Fibroblast of skin of right quadriceps (primary cell): ENCODE data around the gene HOXC5.
"Not testable (repeated sequence)": the region's sequence is repeated elsewhere in the genome, so short reads cannot be mapped to it uniquely, and the experiment has no call there.

Source experiments
- DNase-seq: peaks from one replicate; pipeline ENCODE4 v3.0.0-alpha.2; 2013

HOXC5 gene

DNA sequence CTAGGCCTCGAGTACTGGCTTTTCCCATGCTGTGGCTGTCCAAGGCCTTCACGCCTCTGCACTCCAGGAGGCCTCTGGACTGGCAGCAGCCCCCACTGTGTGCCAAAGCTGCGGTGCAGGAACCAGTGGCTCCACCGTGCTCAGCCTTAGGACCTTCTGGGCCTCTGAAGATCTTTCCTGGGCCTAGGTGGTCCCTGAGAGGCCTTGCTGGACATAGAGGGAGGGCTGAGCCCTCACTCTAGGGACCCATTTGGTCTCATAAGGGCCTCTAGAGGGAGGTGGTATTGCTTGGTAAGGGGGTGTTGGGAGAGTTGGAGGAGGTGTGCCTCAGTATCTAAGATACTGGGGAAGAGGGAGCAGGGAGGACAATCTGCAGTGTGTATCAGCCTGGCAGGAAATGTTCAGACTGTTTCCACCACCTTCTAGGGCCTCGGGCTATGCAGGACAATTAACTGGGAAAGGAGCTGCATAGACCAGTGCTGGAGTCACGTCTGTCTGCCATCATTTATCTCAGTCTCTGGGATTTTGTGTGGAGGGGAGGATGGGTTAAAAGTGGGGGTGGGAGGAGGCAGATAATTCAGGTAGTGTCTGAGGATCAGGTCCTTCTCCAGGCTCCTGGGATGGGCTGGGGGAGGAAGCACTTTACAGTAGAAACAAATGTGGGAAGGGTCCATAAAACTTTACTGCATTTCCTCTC, 2.9 kb downstream of the HOXC5 start:
- DNase-seq = no peak

DNA sequence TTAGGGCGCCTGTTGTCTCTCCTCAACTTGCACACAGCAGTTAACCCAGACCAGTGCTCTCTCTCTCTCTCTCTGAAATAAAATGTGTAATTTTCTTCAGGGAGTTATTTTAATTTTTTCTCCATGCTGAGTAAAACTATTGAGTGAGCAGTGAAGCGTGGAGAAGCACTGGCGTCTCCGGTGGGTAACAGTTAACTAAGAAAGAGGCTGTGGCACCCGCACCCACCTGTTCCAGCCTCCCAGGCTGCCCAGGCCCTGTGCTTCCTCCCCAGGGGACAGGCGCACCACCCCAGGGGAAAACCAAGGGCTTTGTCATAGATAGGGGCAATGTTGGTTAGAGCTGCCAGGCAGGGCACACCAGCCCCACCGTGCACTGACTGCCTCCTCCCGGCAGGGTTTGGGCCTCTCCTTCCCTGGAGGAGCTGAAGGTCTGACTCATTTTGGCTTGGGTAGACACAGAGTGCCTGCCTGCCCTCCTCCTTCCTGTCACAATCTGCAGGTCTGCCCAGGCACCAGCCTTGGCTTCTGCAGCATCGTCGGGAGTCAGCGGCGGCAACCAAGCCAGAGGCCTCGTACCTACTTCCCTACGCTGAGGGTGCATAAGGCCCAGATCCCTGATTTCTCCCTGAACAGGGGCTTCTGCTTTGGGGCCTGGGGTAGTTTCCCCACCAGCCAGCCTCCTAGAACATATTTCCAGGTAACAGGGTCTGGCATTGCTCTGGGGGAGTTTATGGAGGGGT, 3.9 kb downstream of the HOXC5 start:
- no peak for DNase-seq

DNA sequence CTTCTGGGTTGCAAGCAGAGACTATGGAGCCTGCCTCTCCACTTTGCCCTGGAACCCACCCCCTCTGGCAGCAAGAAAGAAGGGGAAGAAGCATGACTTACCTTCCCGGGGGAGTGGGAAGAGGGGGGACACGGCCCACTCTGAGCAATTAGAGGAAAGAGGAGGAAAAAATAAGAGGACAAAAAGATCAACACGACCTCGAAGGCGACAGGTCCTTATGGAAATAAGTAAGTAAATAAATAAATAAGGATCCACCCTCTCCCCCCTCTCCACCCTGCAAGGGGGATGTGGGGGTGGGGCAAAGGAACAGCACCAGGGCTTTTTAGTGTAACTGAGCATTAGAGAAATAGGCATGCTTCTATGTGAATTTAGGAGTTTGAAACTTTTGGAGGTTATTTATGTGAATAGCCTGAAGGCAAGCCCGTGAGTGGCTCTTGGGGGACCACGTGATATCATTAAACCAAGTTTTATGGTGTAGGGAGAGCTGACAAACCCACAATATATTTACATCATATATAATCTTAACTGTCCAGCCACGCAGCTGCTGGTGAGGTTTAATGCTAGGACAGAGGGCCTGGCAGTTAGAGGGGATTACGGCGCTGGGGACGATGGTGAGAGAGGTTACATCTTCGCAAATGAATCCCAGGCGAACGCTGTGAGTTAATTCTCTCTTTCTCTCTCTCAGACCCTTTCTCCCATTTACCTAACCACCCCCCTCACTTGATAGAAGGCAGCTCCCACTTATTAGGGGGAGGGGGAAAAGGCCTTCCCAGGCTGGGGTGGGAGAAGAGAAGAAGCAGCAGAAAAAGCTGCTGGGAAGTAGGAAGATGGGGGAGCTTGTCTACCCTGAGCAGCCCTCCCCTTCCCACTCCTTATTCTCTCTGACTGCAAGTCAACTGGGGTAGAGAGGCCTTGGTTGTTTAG, 4.8 kb downstream of the HOXC5 start:
- no peak for DNase-seq

DNA sequence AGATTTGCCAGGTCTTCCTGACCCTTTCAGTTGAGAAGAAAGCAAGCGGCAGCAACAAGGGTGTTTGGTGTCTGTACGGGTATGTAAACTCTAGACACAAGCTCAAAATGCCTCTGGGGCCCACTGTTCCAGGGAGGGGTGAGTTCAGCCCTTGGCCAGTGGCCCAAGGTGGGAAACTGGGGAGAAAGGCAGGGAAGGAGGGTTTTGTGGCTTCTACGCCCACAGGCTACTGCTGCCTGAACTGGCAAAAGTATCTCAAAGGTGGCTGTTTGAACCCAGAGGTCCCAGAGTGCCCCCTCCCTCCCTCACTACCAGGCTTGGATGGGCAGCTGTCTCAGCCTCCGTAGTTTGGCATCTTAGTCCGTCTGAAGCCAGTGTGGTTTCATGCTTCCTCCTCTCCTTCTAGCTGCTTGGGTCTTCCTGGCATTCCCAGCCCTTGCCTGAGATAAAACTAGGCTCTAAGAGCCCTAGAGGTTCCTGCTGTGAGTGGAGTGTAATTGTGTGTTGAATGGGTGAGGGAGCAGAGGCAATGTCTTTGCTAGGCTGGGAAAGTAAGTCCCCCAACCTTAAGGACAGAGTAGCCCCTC, 5.5 kb downstream of the HOXC5 start:
- DNase-seq = no peak

DNA sequence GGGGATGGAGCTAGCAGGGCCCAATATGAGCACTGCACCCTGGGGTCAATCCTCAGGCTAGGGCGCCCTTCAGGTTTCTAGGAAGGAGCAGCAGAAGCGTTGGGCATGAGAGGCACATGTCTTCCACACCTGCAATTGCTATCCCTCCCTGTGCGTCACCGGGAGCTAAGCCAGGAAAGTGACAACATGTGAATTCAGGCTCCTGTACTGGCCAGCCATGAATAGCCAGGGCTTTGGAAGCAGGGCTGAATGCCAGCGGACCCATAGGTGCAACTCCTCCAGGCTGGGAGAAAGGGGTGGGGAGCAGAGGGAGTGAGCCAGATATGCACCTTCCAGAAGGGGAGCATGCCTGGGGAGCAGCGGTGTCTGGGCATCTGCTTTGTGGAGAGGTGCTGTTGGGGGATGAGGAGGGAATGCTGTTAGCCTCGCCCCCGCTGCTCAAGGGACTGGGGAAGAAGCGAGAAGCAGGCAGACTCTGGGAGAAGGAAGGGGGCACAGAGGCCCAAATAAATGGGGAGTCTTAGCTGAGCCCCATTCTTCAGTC, 6.1 kb downstream of the HOXC5 start:
- no peak for DNase-seq

DNA sequence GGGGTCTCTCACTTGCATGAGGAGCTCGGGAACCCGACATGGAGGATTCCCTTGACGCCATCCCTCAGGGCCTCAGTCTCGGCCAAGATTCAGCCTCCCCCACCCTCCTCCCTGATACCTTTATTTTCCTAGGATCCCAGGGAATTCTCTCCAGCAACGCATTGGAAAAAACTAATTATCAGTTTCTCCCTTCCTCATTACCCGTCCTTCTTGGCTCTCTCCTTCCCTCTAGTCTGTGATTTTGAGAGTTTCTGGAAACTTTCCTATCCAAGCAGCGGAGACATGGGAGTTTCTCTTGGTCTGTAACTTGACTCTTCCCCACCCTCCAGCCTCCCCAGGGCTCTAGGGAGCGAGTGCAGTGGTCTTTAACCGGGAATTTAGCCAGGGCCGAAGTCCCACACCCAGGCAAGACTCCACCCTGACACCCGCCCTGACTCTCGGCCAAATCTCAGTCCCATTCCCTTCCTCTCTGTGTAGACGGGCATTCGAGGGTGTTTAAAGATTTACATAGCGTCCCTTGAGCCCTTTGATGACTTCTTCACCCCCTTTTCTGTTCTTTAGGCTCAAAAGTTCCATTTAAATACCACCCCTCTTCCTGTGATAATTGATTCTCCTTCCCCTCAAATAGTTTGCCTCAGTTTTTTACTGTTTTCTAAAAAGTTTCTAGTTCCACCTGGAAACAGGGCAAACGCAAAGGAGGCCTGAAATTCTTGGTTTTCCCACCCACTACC, 6.7 kb downstream of the HOXC5 start:
- DNase-seq = no peak

DNA sequence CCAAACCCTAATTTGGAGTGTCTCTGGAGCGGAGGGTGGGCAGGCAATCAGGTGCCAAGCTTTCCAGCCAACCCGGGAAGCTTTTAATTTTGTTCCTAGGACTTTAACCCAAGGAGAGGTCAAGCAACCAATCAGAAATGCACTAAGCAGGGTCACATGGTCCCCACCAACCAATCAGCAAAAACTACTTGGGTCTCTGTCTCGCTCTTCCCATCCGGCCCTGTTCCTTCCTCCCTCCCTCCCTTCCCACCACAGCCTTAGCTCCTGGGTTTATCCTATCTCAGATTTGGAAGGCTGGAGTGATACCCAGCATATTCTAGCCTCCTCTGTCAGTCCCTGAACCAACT, 7.3 kb downstream of the HOXC5 start:
- no peak for DNase-seq

DNA sequence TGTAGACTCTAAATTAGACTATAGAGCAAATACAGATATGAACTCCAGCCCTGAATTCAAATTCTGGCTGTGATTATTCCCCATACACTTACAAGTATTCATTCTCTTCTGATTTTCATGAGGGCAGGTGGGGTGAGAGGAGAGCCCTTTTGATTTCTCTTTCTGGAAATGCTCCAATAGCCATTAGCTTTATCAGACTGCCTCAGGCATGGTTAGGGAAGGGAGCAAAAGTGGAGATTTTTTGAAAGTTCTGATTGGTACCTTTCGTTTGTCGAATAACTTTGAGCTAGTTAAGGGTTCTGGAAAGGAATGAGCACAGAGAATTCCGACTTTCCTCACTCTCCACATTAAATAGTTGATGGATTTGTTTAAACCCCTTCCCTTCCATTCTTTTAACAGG, 7.8 kb downstream of the HOXC5 start:
- DNase-seq = no peak

DNA sequence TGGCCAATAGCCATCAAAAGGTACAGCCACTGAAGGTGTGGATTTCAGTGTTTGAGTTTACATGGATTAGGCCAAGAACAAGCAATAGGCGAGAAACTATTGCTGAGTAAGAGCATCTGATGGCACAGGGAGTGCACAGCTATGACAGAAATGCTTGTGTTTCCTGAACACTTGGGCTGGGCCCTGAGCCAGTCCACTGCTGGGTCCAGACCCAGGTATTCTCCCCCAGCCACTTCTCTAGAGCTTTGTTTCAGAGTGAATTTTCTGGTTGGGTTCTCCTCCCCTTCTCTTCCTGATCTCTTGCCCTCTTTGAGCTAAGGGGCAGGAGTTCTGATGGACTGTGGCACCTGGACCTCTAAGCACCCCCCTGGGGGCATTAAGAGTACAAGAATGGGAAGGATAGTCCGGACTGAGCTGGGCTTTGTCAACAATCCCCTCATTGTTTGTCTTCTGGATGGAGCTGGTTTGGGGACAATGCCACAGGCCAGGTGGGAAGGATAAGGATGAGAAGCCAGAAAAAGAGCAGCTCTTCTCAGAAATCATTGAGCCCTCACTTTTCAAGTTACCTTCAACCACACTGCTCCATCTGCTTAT, 8.3 kb downstream of the HOXC5 start:
- no peak for DNase-seq

DNA sequence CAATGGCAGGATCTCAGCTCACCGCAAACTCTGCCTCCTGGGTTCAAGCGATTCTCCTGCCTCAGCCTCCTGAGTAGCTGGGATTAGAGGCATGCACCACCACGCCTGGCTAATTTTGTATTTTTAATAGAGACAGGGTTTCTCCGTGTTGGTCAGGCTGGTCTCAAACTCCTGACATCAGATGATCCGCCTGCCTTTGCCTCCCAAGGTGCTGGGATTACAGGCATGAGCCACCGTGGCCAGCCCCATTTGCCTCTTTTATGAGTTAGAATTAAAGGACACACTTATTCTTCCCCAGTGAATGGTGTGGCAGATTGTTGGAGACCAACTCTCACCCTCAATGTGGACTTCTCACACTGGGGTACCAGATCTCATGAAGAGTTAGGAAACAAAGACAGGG, 9.2 kb downstream of the HOXC5 start:
- DNase-seq = not testable (repeated sequence)

DNA sequence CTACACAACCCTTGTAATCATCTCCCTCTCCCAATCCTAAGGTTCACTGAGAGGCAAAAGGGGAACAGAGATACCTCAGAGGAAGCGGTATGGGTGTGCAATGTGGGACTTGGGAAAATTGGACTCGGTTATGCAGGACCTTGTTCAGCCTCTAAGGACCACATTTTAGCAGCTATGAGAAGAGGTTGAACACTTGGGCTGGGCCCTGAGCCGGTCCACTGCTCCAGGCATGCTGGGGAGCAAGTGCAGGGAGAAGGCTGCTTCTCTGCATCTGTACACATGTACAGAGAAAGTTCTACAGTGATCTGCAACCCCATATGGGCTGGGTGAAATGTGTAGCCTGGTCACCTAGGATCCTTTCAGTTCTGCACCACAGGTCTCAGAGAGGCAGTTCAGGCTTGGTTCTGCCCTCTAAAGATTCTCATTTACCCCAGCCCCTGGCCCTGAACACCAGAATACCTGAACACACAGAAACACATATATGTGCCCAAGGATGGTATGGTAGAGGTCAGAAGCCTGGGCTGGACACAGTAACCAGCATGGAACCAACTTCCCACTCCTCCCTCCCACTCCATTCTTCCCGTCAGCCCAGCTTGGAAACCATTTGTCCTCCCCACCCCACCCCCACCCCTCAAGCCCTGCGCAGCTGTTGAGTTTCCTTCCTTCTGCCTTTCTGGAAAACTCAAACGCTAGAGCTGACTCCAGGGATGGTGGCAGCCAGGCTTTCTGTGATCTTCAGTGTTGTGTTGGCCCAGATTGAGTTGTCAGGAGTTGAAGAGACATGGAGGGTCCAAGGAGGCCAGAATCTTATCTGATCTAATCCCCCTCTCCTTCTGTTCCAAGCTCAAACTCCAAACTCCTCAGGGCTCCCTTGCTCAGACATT, 10.4 kb downstream of the HOXC5 start:
- no peak for DNase-seq

DNA sequence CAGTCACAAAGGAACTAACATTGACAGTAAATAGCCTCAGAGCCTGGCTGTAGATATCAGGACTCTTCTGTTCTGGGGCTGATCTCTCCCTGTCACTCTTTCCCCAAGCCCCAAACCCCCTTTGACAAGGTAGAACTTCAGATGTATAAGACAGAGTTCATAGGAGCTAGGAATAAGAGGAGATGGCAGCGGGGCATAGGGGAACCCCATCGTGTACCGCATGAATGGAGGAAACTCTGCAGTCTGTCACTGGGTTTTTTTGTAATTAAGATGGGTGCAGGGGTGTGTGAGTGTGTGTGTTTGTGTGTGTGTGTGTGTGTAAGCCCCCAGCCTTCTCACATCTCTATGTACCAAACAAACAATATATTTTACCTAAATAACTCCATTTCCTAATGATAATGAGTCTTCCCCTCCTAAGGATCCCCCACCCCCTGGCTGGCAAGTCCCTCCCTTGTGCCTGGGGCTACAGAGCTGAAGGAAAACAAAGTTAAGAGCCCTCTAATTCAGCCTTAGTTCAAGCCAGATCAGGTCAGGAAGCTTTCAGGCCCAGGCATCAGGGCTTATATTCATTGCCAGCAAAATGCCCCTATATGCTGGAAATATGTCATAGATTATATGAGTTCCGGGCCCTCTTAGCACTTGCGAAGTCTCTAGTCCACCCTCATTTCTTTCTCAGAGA, 11.7 kb downstream of the HOXC5 start:
- no peak for DNase-seq

DNA sequence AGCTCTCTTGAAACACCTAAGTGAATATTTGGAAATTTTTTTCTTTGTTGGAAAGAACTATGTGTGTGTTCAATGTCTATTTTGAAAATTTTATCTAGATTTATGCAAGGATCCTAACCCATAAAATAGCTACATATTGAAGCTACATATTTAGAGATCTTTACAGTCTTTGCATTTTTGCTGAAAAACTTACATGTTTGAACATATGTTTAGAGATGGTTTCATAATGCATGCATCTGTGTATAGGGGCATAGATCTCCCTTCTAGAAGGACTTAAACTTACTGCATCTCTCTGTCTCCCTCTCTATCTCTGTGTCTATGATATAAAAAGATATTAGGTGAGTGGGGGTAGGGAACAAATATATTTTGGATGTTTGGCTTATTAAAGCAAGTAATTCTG, 12.6 kb downstream of the HOXC5 start:
- no peak for DNase-seq

DNA sequence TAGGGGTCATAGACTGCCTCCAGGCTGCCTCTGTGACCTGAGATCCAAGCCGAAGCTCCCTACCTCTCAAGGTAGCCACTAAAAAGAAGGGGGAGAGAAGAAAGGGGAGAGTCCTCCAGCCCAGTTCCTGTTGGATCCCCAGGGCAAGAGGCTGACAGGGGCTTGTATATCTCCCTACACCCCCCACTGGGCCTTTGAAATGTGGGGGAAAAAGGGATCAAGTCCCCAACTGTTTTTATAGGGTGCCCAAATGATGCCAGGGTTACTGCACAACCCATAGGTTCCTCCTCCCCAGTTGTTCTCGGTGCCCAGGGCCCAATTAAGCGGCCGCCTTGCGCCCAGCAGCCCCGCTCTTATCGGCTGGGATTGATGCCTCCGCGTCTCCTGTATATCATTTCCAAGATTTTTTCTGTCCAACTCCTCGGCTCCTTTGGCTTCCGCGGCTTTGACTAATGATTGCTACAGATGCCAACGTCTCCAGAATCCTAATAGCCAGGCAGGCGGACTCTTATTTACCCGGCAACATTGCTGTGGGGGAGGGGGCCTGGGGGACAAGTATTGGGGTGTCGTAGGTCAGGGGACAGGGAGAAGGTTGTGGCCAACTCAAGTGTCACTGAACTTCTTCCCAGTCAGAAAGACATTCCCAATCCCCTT, 13.1 kb downstream of the HOXC5 start:
- DNase-seq = no peak

DNA sequence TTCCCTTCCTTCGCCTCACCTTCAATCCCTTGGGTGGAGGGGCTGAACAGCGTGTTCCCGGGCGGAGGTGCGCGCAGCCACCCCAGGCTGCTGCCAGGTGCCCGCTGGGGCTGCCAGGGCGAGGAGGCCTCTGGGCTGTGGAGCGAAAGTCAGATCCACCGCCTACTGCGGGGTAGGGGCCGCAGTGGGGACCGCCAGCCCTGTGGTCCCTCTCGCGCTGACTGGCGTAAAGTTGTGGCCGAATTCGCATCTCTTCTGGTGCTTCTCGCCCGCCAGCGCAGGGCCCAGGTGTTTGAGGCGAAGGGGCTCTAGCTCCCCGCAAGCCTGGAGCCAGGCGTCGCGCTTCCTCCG, 13.9 kb downstream of the HOXC5 start:
- DNase-seq = no peak

DNA sequence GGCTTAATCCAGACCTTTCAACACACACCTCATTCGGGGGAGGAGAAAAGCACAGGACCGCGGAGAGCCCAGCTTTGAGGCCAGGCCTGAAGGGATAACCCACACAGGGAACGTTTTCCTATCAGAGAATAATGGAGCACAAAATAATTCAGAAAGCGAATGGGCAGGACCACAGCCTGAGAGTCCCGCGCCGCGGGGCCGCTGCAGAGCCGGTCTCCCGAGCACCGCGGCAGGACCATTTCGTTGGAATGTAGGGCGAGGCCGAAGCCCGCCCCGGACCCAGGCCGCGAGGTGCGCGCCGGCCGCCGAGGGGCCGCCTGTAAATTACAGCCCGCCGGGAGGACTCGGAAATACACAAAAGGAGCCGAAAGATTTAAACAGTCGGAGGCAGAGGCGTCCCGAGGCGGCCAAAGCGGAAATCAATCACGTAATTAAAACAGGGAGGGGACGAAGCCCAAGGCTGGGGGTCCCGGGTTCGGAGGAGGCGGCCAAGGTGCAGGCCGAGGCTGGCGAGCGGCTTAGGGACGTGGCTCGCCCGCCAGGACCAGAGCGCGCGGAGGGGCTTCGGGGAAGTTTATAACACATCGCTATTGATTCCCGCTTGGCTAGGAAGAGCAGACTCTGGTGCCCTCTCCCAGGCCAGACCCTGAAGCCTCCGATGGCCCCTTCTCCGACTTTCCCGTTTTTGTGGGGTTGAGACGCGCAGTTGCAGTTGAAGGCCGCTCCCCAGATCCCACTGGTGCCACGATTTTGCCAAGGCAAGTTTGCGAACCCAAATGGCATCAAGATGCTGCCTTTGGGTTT, 14.5 kb downstream of the HOXC5 start:
- DNase-seq = no peak

DNA sequence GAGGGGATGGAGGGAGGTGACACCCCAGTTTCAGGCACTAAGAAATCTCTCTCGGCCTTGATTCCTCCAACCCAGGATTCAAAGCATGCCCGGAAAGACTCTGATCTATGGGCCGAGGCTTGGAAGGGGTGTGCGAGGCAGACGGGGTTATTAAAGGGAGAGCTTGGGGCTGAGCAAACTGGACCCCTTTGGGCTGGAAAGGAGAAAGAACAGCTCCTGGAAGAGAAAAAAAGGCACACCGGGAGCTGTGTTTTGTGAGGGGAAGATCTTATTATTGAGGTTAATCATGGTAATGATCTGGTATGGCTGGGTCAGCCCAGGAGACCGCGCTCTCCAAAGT, 15.1 kb downstream of the HOXC5 start:
- no peak for DNase-seq

DNA sequence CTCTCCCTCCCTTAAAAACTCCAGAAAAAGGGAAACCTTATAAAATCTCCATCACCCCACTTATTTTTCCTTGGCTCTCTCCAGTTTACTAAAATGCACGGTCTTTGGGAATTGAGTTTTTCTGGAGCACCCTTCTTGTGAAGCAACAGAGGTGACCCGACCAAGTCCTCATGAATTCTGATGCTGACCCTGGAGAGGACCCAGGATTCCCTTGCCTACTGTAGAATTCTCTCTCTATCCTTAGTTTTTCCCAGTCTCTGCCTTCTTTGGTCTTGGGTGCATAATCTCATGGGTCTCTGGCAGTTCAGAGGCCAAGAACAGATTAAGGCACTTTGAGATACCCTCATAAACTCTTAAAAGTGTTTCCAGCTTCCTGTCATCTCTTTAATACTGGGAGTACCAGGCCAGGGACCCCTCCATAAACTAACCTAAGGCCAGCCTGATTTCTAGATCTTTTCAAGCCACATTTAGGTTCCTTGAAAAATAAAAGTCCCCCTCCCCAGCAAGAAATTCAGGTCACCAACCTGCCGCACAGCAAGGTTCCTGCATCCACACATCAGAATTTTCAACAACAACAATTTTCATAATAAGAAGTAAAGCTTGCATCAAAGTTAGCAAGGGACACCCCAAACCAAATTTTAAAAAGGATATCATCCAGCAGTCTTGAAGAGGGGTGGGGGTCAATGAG, 15.7 kb downstream of the HOXC5 start:
- DNase-seq = no peak

DNA sequence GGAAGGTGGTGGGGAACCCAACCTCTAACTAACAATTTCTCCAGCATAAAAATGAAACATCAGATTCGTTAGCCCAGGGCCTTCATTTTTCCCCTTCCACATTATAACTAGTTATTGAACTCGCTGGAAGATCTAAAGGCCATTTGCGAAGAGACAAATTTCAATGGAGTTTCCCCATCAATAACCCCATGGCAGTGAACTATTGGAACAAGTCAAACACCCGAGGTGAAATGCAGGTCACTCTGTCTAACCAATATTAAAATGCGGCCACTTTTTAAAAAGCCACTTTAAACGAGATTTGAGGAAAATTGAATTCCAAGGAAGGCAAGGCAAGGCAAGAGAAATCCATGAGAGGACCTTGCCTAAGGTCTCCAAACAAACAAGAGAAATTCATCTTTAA, 16.3 kb downstream of the HOXC5 start:
- DNase-seq = no peak
